M059J (cell line): ENCODE data around the gene C19orf12. TPM values are rescaled to one million over a fixed set of nuclear protein-coding genes. Genes with fewer than 3 reads are reported as not detected.
"Not testable (repeated sequence)": the region's sequence is repeated elsewhere in the genome, so short reads cannot be mapped to it uniquely, and the experiment has no call there.

Experiments
- DNase-seq: peaks from one replicate; pipeline ENCODE4 v3.0.0-alpha.2; 2012; ENCODE audit warnings: low read depth
- total RNA-seq: library from RNA; depleted of rRNA; stranded (reverse); fragments of >200 nt; shearing (Covaris generic); gene quantifications from 2 replicates; pipeline ENCODE4 v1.2.3, GENCODE V29; 2014

C19orf12 gene
- total RNA-seq, 1 experiment from 2014 or later: 29.0 TPM

DNA sequence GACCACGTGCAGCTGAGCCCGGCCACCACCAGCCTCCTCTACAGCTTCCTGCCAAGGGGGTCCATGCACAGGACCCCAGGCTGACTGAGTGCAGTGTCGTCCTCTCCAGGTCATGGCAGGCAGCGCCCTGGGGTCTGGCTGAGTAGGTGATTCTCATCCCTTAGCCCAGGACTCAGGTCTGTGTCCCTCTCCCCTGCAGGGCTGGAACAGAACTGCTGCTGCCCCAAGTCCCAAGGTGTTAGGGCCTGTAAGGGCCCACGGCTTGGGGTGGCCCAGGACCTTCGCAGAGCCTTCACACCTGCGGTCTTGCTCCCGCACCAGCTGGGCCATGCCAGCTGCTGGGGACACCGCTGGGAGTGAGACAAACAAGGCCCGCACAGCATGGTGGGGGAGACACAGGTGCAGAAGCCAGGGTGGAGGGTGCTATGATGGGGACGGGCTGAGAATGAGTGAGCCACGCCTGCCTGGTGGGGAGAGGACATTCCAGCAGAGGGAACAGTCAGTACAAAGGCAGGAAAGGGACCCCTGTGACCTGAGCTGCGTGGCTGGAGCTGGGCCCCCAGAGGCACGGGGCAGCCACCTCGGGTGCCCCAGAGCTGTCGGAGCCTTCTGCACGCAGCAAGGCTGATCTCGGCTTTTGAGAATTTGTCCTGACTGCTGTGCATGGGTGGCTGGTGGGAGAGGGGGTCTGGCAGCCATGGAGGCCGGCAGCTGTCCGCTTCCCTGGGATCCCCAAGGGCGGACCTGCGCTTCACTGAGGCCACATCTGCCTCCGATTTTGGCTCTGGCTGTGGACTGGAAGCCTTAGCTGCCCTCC, 37.9 kb downstream of the C19orf12 start:
- no peak for DNase-seq

DNA sequence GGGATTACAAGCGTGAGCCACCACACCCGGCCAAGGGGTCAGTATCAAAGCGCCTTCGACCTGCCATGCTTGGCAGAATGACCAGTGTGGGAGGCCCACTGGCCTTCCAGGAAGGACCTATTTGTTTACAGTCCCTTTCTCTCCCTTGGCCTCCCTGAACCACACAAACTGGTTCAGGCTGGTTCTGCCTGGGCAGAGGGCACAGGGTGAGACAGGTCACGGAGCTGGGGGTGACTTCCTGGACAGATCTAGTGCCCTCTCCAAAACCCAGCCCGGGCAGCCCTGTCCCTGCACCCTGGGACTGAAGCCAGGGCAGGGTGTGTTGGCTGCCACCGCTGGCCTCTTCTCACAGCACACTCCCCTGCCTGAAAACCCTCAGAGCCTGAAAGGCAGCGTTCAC, 38.5 kb downstream of the C19orf12 start:
- DNase-seq: no peak

DNA sequence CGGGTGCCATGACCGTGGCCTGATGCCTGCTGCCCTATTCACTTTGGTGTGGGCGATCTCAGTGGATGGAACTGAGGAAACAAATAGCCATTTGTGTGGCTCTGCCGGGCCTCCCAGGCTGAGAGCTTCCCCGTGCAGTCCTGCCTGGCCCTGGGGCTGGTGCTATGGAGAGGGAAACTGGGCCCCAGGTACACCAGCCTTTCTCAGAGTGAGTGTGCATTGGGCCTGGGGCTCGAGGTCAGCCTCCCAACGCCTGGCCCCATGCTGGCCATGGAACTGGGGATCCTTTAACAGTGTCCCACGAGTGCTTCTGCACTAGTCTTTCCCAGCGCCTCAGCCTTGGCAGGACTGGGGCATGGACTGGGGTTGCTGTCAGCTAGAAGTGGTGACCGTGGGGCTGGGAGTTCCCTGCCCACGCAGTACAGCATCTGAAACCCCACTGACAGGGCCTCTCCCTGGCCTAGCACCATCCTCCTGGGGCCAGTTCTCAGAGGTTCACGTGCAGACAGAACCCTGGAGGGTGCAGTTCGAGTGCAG, 39.3 kb downstream of the C19orf12 start:
- DNase-seq: no peak

DNA sequence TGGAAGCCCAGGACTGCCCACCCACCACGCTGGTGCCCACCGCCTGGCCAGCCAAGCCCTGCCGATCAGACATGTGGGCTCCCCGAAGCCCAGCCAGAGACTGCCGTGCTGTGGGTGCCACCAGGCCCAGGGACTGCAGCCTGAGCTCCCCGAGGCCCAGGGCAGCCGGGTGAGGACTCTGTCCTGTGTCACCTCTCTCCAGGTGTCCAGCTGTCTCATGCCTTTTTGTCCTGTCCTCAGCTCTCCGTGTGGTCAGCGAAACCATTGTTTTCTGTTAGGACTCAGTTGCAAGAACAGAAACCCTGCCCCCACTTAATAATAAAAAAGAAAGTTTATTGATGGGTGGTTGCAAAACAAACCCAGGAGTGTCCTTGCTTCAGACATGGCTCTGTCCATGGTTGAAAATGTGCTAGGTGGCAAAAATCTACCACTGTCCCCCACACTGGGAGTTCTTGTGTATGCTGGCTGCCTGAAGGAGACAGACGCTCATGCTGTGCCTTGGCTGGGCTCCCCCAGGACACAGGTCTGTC, 39.9 kb downstream of the C19orf12 start:
- no peak for DNase-seq

DNA sequence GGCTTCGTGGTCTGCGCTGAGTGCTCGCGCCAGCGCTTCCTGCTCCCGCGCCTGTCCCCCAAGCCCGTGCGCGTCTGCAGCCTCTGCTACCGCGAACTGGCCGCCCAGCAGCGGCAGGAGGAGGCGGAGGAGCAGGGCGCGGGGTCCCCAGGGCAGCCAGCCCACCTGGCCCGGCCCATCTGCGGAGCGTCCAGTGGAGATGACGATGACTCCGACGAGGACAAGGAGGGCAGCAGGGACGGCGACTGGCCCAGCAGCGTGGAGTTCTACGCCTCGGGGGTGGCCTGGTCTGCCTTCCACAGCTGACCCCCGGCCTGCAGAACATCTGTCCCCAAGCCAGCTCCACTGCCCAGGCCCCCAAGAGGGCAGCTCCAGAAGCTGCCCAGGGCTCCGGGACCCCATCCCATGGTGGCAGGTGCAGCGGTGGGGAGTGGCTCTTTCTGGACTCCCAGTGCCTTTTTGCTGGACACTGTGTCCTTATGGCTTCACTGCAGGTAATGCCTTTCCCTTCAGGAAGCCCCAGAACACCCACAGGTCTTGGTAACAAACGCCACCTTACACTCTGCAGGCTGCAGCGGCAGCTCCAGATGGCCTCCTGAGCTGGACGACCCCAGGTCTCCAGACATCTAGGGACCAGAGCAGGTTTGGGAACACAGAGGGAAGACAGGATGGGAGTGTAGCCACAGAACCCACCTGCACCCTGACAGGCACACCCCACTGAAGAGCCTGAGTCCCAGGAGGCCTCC, 40.5 kb downstream of the C19orf12 start:
- no peak for DNase-seq

DNA sequence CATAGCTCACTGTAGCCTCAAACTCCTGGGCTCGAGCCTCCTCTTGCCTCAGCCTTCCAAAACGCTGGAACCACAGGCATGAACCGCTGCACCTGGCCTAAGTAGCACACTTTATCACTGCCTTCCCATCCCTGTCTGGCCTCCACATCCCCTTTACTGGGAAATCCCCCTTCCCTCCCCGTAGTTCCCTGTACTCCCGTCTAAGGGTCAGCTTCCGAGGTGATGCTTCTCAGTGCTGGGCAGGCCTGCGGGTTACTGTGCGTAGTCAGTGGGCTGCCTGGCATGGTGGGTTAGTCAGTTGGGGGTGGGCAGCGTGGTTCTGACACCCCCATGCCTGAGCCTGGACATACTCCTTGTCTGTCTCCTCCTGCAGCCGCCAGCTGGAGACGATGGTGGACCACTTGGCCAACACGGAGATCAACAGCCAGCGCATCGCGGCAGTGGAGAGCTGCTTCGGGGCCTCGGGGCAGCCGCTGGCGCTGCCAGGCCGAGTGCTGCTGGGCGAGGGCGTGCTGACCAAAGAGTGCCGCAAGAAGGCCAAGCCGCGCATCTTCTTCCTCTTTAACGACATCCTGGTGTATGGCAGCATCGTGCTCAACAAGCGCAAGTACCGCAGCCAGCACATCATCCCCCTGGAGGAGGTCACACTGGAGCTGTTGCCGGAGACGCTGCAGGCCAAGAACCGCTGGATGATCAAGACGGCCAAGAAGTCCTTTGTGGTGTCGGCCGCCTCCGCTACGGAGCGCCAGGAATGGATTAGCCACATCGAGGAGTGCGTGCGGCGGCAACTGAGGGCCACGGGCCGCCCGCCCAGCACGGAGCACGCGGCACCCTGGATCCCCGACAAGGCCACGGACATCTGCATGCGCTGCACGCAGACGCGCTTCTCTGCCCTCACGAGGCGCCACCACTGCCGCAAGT, 41.4 kb downstream of the C19orf12 start:
- no peak for DNase-seq

DNA sequence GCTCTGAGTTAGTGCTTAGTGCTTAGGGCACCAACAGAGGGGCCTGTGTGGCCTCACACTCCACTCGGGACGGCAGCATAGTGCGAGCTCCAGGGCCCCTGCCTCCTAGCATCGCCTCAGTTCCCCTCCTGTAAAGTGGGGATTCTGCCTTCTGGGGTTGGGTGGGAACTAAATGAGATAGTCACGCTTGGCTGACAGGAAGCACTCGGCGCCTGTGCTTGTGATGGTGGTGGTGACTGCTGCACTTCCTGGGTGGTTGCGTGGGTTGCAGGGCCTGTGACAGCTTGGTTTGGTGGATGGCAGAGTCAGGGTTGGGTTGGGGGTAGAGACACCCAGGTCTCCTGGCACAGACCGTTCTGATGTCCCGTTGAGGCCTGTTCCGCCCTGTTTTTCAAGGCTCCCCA, 42.1 kb downstream of the C19orf12 start:
- DNase-seq: no peak

DNA sequence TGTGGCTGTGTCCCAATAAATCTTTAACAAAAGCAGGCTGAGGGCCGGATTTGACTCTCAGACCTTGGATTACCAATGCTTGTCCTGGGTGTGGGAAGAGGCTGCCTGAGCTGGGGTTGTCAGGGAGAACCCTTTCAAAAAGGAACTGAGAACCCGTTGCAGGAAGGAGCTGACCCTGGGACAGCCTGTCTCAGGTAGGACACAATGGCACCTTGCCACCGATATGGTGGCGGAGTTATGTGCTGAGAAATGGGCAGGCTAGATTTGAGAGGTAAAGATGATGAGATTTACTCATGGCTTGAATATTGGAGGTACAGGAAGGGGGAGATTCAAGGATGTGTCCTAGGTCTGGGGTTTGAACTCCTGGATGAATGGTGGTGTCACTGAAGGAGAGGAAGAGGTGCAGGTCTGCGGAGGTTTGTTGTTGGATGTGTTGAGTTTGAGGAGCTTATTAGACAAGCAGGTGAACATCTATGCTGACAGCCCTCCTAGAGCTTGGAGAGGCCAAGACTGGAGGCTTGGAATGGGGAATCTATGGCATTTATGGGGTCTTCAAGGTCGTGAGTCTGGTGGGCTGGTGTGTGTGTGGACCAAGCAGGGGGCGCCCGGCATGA, 42.6 kb downstream of the C19orf12 start:
- DNase-seq: no peak

DNA sequence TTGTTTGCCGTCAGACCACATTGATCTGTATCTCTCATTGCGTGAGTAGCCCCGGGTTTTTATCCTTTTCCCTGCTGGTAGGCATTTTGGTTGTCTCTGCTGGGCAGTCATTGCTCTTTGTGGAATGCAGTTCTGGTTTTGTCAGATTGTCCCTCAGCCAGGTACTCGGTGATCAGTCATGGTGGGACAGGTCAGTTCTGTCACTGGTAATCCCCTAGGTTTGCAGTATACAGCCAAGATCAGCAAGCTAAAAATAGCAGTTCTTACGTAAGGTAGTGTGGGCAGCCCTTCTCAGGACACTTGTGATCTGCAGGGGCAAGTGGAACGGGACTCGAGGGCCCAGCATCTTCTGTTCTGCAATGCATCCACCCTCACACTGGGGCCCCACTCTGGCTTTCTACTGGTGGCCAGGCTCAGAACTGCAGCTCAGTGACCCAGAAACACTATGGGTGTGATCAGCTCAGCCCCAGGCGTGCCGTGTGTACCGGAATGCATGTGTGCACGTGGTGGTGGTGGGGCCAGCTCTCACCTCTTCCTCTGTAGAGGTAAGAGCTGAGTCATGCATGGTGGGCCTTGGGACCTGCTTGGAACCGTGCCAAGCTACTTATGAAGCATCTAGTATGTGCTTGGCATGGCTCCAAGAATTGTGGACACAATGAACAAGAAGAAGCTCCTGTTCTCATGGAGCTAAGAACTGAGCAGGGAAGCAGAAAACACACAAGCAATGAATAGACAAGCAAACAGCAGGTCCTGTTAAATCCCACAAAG, 43.5 kb downstream of the C19orf12 start:
- no peak for DNase-seq

DNA sequence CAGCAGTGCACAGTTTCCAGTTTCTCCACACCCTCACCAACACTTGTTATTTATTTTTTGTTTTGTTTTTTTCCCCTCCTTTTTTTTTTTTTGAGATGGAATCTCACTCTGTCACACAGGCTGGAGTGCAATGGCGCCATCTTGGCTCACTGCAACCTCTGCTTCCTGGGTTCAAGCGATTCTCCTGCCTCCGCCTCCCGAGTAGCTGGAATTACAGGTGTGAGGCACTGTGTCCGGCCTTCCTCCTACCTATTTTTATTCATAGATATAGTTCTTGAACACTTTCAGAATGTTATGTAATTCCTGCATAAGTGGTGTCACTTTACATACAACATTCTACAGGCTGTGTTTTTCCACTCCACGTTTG, 44.1 kb downstream of the C19orf12 start:
- not testable (repeated sequence) for DNase-seq

DNA sequence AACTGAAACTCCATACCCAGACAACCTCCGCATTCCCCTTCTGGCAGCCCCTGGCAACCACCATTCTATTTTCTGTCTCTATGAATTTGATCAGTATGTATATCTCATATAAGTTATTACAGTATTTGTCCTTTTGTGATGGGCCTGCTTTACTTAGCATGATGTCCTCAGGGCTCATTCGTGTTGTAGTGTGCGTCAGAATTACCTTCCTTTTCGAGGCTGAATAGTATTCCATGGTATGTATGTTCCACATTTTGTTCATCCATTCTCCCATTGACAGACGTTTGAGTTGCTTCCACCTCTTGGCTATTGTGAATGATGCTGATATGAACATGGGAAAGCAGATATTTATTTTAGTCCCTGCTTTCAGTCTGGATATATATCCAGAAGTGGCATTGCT, 44.8 kb downstream of the C19orf12 start:
- DNase-seq: no peak

DNA sequence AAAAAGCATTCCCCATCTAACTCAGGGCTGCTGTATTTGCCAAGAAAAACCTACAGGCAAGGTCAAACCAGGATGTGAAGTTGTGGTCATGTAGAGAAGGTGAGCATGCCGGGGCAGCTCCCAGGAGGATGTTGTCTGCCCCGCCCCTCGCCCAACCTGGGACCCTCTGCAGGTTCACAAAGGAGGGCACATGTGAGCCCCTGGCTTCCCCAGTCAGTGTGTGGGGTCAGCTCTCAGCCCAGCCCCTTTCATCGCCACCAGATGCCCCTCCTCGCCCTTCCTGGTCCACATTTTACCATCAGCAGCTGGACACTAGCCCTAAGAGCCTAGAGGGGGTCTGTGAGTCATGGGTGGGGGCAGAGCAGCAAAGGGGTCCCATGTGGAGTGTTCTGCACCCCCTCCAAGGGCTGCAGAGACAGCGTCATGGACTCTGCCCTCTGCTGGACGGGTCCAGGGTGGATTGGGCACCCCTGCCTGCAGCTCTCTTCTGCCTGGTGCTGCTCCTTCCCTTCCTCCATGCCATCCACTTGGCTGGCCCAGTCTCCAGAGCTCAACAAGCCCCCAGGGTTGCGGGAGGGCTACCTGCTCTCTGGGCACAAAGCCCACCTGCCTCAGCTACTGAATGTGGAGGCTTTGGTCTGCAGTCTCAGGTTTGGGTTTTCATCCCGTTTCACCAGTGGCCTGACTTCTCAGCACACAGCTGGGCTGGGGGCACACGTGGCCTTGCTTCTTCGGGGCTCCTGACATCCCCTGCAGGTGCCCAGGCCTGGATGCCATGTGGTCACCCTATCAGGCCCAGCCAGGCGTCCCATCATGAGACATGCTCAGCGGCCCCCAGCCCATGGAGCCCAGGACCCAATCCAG, 46.1 kb downstream of the C19orf12 start:
- DNase-seq: no peak

DNA sequence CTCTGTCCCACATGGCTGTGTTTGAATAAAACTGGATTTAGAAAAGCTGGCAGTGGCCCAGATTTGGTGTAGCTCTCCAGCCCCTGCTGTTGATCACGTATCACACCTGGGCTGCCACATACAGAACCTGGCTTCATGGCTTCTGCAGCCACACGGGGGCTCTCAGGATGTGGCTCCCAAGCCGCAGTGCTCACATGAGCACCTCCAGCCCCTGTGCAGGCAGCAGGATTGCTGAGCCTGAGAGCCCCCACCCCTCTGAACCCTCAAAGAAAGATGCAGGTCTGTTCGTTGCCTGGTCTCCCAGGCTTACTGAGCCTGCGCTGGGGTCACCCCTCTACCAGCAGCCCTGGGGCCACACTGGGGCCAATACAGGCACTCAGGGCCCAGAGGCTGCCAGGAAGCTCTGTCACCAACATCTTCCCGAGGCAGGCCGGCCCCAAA, 47.1 kb downstream of the C19orf12 start:
- no peak for DNase-seq

DNA sequence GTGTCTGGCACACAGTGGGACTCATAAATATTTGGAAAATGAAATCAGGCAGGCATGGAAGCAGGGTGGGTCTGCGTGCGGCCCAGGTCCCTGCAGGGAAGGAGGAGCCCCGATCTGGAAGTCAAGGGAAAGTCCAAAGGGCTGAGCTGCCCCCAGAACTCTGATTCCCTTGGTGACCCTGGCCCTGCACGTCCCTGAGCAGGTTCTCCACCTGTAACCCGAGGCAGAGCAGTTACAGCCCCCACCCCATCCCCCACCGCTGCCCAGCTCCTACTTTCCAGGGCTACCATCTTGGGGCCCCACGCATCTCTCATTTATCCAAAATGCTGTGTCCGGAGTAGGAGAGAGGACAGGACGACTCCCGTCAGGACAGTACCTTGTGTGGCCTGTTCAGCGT, 47.7 kb downstream of the C19orf12 start:
- no peak for DNase-seq

DNA sequence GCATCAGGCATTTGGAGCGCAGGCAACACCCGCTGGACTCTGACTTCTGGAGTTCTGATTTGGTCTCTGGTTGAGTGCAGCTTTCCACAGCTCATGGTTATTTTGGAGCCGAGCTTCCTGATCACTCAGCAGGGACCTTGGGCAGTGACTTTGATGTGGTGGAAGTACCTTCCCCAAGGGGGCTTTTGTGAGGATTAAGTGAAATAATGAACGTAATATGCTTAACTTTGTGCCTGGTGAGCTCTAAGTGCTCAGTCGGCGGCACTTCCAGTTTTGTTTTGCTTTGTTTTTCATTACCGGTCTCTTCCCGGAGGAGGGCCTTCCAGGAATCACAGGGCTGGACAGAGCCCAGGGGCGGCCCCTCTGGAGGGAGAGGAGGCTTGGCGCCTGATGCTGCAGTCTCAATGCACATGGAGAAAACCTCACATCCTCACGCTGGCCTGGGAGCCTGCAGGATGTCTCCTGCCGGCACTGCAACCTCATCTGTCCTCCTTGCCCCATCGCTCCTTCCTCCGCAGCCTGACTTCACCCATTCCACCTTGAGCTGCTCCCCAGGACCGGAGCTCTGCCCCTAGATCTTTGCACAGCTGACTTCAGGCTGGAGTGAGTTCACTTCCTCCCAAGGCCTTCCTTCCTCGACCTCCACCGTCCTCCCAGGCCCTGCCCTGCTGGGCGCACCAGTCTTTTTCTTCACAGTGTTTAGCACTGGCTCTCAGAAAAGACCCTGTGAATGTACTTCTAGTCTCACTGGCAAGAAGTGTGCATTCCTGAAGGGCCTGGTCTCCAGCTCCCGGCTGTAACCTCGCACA, 48.3 kb downstream of the C19orf12 start:
- peak; percentile 59 for DNase-seq

DNA sequence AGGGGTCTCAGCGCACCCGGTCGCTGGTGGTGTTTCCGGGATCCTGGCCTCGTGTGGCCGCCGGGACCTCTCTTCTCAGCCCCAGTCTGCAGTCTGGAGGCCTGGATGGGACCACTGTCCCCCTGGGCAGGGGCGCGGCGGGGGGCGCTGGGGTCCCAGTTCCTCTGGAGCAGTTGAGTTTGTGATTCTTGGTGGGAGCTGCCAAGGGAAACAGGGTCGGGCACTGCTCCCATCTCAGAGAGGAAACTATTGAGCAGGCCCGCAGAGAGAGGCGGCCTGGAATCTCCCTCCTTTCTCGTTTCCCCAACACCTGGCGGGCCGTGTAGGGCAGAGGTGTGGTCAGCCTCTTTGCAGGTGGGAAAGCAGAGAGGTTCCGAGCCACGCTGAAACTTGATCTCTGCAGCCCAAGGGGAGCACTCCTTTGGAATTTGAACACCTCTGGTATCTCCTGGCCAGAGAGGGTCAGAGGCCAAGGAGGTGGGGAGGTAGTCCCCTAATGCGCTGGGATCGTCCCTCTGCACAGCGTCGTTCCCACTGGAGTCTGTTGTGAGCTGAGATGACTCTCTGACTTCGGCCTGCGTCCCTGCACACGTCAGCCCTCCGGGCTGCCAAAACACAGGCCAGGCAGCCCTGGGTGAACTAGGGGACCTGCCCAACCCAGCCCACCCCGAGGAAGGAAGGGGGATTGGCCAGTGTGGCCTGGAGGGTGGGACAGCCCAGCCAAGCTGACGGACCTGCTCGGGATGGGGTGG, 49.1 kb downstream of the C19orf12 start:
- DNase-seq: peak; percentile 51

DNA sequence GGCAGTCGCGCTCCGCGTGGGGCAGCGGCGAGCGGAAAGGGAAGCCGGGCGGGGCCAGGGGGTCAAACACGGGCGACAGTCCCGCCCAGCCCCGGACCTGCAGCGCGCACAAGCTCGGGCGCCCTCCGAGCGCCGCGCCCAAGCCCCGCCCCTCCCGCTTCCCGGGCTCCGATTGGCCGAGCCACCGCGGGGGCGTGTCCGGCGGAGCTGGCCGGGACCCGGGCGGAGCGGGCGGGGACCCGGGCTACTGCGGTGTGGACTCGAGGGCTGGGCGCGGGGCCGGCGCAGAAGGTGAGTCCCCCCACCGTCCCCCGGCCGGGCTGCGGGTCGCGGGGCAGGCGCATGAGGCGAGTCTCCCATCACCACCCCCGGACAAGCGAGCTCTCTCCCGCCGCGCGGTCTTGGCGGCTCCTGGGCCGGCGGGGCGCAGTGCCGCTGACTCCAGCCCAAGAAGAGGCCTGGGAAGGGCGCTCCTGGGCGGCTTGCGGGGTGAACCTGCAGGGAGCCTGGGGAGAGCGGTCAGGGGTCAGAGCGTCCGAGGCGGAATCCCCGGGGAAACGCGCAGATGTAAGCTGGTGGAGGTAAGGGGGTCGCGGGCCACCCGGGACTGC, 49.7 kb downstream of the C19orf12 start, which contains the start of gene PLEKHF1:
Gene PLEKHF1, plus strand, starts transcription at position 247 of the 611 bp plus-strand sequence. CDS start 8,379 bp downstream, outside the sequence.
- peak; percentile 71 for DNase-seq
